ENCODE results near the gene SORCS2. TPM values are rescaled to one million over a fixed set of nuclear protein-coding genes. Genes with fewer than 3 reads are reported as not detected.

The SORCS2 gene
- total RNA-seq, 4 donors from 2014 or later: 0.19 to 0.85 (median 0.66) TPM

DNA sequence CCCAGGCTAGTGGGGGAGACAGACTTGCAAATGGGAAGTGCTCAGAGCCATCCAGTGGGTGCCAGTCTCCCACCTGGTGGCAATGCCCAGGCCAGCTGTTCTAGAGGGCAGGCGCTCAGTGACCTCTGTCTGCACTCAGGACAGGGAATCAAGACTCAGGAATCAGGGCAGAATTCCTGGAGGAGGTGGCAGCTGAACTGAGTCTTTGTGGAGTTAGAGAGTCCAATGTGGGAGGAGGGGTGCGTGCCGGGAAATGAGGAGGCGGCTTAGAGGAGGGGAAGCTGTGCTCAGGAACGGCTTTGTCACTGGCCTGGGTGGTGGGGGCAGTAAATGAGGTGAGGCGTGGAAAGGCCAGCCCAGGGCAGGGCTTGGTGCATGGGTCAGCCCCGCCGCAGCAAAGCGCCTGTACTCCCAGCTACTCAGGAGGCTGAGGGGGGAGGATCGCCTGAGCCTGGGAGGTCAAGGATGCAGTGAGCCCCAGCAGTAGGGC lies 31.3 kb upstream of the SORCS2 start:
- TF ChIP-seq, protein P1, sequence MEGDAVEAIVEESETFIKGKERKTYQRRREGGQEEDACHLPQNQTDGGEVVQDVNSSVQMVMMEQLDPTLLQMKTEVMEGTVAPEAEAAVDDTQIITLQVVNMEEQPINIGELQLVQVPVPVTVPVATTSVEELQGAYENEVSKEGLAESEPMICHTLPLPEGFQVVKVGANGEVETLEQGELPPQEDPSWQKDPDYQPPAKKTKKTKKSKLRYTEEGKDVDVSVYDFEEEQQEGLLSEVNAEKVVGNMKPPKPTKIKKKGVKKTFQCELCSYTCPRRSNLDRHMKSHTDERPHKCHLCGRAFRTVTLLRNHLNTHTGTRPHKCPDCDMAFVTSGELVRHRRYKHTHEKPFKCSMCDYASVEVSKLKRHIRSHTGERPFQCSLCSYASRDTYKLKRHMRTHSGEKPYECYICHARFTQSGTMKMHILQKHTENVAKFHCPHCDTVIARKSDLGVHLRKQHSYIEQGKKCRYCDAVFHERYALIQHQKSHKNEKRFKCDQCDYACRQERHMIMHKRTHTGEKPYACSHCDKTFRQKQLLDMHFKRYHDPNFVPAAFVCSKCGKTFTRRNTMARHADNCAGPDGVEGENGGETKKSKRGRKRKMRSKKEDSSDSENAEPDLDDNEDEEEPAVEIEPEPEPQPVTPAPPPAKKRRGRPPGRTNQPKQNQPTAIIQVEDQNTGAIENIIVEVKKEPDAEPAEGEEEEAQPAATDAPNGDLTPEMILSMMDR (IDR thresholded peaks at IDR 0.05; ENCODE audit: low read depth): no peak

DNA sequence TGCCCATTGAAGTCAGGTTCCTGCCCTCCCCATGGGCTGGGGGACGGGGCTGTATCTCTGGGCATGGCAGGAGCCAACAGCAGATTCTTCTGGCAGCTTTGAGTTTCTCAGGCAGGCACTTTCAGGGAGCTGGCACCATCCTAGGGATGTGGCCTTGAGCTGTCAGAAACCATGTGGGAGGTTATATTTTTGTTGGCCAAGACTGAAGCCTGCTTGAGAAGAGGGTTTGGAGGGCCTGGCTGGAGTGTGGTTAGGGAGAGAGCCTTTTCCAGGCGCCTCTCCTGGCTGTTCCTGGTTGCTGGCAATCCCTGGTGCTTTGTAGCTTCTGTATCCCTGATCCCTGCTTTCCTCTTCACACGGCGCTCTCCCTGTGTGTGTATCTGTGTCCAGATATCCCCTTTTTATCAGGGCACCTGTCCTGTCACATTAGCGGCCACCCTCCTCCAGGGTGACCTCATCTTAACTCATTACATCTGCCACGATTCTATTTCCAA lies 30.6 kb upstream of the SORCS2 start:
- TF ChIP-seq, protein P1 (IDR thresholded peaks at IDR 0.05; ENCODE audit: low read depth): no peak

DNA sequence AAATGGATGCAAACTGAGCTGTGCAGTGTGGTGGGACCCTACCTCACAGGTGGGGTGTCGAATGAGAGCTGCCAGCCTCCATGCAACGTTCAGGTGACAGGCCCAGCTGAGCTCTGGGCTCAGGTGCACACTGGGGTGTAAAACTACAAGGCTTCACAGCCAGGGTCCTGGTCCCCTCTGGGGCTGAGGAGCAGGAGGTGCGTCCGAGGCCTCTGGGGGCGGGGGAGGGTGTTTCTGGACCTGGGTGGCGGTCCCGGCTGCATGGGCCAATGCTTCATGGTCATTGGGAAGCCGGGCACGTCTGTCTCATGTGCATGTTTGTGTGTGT lies 26.5 kb upstream of the SORCS2 start:
- TF ChIP-seq, protein P1 (IDR thresholded peaks at IDR 0.05; ENCODE audit: low read depth): no peak

DNA sequence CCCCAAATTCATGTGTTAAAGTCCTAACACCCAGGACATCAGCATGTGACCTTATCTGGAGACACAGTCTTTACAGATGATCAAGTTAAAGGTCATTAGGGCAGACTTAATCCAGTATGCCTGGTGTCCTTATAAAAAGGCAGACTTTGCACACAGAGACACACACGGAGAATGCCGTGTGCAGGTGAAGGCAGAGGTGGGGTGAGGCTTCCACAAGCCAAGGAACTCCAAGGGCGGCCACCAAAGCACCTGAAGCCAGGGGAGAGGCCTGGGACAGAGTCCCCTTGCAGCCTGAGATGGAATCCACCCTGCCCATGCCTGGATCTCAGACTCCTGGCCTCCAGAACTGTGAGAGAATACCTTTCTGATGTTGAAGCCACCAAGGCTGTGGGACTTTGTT lies 26.1 kb upstream of the SORCS2 start:
- TF ChIP-seq, protein P1 (IDR thresholded peaks at IDR 0.05; ENCODE audit: low read depth): no peak

DNA sequence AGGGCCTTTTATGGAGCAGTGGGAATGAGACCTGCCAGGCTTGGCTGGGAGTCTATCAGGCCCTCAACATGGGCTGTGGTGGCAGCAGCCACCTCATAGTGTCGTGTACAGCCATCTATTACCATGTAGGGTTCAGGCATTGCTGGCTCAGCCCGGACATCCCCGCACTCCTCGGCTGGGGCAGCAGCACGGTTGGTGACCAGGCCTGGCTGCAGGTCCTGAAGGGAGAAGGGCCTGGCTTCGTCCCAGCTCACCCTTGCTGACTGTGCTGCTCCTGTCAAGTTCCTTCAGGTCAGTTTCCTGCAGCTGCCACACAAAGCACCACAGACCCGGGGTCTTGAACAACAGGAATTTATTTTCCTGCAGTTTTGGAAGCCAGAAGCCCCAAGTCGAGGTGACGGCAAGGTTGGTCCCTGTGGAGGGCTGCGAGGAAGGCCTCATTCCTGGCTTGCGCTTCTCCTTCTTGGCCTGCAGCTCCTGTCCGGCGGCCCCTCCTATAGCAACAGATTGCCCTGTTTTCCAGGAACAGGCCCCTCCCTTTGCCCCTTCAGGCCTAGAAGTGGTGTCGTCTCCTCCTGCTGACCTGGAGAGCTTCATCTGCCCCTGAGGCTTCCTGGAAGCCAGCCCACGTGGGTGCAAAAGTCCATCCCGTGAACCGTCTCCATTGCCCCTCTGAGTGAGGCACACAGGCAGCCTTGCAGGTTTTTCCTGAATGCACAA lies 25.2 kb upstream of the SORCS2 start:
- TF ChIP-seq, protein P1 (IDR thresholded peaks at IDR 0.05; ENCODE audit: low read depth): no peak

DNA sequence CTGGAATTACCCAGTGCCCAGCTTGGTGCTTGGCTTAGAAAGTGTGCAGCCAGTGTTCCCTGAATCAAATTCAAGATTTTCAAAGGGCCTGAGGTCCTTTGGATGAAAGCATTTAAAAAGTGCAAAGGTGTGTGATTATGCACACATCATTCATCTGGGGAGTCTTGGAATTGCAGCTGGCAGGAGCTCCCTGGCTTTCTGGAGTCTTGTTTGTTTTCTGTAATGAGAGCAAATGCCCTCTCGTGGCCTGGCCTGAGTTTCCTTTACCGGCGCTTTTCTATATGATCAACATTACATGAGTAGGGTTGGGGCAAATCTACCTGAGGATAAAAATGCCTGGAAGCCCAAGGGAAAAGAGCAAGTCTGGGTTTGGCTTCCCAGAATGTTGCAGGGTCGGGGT lies 24.6 kb upstream of the SORCS2 start:
- TF ChIP-seq, protein P1 (IDR thresholded peaks at IDR 0.05; ENCODE audit: low read depth): no peak

DNA sequence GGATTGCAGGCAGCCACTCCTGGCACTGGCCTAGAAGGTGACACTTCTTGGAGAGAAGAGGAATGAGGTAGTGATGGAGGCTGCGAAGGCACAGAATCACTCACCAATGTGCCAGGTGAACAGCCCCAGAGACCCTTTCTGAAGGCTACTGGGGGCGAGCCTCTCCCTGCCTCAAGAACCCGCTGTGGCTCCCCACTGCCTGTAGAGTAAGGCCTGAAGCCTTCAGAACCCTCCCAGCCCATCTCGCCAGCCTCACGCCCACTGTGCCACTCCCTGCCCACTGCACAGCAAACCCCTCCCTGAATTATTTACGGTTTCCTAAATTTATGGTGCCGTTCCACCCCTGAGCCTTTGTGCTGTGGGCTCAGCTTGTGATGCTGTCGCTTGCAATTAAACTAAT lies 24.2 kb upstream of the SORCS2 start:
- TF ChIP-seq, protein P1 (IDR thresholded peaks at IDR 0.05; ENCODE audit: low read depth): no peak
